CD4-positive, alpha-beta T cell treated with Interleukin-17A for 4 hours (primary cell): ENCODE data around the gene FHIT.
A peak's percentile ranks its signal among the peaks of the same experiment; 100 is the strongest.

Experiments used
- DNase-seq: peaks from one replicate; pipeline ENCODE4 v3.0.0-alpha.2; 2020; ENCODE audit warnings: mixed read lengths

Gene FHIT

GRCh38 chr3:60435941-60436650 lies 815.2 kb downstream of the FHIT start:
- DNase-seq: no peak

GRCh38 chr3:60434950-60435349 lies 816.3 kb downstream of the FHIT start:
- no peak for DNase-seq

- DNase-seq: no peak
These were observed 816.9 kb downstream of the FHIT start for GRCh38 chr3:60434323-60434722.

DNA sequence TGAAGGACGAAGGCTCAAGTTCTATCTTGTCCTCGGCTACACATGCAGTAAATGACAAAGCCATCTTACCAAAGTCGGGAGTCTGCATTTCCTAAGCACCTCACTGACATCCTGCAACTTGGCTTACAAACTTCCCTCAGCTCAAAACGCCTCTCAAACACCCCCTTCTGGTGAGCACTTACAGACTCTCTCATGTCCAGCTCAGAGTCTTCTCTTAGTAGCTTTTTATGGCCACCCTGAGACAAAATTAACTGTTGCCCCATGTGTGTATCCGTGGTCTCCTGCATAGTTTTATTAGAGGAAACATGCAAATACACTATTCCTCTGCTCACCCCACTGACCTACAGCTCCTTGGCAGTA lies 819.7 kb downstream of the FHIT start:
- peak; percentile 31 for DNase-seq

GRCh38 chr3:60430205-60430604 lies 821.0 kb downstream of the FHIT start:
- no peak for DNase-seq

- DNase-seq: no peak
These were observed 824.1 kb downstream of the FHIT start for GRCh38 chr3:60427109-60427508.

DNA sequence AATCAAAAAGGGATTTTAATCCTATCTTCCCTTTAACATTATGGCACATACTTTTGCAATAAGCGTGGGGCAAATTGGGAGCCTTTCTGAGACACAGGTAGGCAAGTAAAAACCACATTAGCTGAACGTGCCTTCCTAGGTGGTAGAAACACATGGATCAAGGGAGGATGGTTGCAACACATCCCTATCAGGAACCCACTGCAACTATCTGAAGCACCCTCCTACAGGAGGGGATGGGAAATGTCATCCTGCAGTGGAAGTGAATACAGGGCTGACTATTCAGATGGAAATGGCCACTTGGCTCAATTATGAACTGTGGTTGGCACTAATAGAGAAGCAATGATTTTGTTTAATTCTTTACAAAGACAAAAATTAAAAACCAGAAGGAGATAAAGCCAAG lies 826.3 kb downstream of the FHIT start:
- no peak for DNase-seq

- no peak for DNase-seq
These were observed 827.2 kb downstream of the FHIT start for GRCh38 chr3:60424034-60424433.

GRCh38 chr3:60423556-60423955 lies 827.7 kb downstream of the FHIT start:
- no peak for DNase-seq

DNA sequence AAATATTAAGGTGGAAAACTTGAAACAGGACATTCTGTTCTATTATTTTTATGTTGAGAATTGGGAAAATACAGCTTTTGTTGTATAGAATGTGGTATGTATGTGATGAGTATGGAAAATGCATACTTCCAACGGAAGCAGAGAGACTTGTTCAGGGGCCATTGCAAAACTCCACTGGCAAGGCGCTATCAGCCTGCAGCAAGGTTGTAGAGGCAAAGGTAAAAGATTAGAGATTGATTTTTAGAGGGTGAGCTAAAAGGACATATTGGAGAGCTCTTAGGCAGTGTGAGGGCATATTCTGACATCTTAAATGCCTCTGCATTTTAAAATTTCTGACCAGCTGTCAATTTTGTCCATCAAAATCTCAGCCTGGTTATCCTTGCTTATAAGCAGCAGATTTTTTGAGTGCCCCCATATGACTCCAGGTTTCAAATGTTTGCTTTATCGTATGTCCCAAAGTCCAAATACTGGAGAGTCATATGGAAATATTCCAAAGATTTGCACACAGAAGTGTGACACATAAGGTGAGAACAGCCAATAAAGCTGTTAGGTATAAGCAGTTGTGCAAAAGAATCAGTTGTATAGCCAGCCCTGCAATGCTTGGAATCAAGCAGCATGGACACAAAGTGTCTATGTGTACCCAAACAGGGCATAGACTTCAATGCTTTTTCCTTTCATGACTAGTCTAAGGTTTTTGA lies 829.4 kb downstream of the FHIT start:
- DNase-seq: no peak

DNA sequence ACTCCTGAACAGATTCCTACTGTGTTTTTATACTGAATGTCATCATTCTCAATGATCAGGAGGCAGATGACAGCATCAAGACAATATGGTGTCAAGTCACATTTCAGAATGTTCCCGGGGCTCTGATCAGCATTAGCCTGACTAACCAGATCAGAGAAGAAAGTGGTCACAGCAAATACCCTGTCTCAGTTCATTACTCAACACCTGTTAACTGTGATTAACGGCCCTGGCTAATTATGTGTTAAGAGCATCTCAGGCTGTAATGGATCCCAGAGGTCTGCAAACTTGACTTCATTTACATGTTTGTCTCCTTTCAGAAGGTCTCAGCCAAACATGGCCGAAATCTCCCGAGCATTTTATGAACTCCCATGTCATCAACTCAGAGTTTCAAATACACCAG lies 833.7 kb downstream of the FHIT start:
- DNase-seq: no peak

DNA sequence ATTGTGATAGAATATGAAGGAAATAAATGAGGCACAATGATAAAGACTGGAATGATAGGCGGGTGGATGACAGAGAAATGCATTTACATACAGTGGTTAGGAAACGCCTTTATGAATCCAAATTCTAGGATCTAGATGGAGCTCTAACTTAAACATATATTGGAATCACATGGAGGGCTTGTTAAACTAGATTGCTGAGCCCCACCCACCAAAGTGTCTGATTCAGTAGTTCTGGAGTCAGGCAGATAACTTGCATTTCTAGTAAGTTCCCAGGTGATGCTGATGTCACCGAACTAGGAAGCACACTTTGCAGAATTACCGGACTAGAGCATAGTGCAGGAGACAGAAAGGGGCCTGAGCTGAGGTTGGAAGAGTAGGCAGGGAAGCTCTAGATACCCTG lies 837.2 kb downstream of the FHIT start:
- DNase-seq: no peak

DNA sequence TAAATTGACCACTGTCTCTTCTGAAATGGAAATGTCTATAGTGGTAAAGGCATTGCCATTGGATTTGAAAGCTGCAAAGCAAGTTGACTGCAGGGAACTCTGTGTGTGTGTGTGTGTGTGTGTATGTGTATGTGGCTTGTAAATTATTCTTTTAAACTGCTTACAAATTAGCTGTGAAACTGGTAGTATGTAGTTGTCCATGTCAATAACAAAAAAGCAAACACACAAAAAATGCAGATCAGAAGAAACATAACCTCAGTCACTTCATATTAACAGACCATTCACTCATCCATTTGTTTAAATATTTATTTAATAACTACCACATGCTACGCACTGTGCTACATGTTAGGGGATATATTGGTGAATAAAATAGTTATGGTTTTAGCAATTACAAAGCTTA lies 837.7 kb downstream of the FHIT start:
- DNase-seq: no peak

- no peak for DNase-seq
These were observed 847.4 kb downstream of the FHIT start for GRCh38 chr3:60403866-60404265.

- DNase-seq: no peak
These were observed 848.3 kb downstream of the FHIT start for GRCh38 chr3:60402931-60403330.

DNA sequence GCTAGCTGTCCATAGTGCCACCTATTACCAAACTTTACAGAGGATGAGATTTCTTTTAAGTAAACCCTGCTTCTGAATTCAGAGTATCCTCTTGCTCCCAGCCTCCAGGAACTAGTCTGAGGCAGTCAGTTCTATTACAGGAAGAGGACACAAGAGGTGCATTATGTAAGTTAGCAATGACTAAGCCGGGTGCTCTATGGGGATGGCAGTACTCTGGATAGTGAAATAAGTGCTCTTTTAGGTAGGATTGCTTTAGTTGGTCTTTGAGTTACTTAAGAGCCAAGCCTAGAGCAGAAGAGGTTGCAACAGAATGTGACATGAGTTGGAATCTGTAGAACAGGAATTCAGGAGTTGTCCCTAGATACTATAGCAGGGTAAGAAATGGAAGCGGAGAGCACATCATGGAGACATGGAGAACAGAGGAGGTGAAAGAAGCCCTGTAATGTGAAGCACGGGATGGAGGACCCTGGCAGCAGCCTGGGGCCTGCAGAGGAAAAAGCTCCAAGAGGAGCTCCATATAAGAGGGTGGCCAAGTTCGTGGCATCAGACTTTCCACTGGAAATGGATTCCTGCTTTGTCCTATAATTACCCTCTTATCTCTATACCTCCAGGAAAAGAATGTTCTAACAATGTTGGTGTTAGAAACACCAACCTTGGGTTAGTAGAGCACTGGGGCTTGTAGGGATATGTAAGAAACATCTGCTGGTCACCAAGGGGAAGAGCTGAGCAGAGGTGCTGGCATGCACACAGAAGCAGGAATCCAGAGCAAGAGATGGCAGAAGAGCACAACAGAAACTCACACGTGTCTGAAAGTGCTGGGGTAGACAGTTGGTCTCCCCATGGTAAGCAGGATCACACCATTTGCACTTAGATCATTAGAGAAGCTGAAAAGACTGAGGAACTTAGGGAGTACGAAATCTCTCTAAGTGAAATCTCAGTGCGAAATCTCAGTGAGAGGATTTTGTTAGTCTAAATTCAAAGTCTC lies 851.1 kb downstream of the FHIT start:
- DNase-seq: no peak

GRCh38 chr3:60399292-60399691 lies 852.0 kb downstream of the FHIT start:
- no peak for DNase-seq

DNA sequence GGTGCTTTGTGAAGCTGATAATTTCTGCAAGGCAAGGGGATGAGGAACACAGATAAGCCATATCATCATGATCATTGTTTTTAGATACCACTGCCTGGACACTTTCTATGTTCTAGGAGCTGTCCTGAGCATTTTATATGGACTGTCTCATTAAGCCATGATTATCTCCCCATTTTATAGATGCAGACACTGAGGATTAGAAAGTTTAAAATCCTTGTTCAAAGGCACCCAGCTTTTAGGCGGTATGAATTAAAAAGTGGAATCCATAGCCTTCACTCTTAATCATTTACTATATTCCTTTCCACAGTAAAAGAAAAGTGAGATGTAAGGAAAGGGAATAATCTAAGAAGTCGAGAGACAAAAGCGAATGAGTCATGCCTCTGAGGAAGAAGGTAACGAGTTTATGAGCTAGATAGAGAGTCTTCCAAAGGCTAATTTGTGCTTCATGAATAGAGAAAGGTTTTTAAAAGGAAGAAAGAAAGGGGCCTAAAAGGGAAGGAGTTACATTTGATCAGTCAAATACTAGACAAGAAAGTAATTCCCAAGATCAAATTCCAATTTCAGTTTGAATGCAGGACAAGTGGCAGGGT lies 856.0 kb downstream of the FHIT start:
- DNase-seq: no peak

DNA sequence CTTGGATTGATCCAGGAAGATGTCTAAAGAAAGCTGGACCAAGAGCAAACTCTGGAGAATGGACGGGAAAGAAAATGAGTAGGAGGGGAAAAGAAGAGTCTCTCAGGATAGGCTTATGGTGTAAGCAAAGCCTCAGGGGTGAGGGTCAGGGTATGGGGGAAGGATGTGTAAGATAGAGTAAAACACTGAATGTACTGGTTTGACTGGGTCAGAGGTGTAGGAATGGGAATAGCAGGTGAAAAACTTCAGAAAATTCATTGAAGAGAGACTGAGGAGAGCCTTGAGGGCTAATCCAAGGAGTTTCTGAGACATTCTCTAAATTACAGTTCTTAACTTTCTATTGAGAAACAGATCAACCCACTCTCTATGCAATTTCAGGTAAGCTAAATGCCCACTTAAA lies 857.3 kb downstream of the FHIT start:
- no peak for DNase-seq

GRCh38 chr3:60392501-60392900 lies 858.8 kb downstream of the FHIT start:
- no peak for DNase-seq

DNA sequence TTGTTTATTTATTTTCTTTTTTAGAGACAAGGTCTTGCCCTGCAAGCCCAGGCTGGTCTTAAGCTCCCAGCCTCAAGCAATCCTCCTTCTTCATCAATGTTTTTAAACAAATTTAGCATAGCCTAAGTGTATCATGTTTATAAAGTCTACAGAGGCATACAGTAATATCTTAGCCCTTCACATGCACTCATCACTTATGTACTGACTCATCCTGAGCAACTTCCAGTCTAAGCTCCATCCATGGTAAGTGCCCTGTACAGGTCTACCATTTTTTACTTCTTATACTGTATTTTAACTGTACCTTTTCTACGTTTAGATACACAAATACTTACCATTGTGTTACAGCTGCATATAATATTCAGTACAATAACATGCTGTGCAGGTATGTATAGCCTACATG lies 860.0 kb downstream of the FHIT start:
- no peak for DNase-seq

- no peak for DNase-seq
These were observed 862.5 kb downstream of the FHIT start for GRCh38 chr3:60388731-60389130.

GRCh38 chr3:60386306-60386705 lies 864.9 kb downstream of the FHIT start:
- DNase-seq: no peak
